ENCODE results near the gene OR11G2. TPM values are rescaled to one million over a fixed set of nuclear protein-coding genes. Genes with fewer than 3 reads are reported as not detected.
"Not testable (repeated sequence)": the region's sequence is repeated elsewhere in the genome, so short reads cannot be mapped to it uniquely, and the experiment has no call there.

OR11G2 gene
- total and polyA plus RNA-seq, 12 donors = not detected

GRCh38 chr14:20167091-20167490 is 23.6 kb upstream of the OR11G2 start:
- TF ChIP-seq, protein P1, sequence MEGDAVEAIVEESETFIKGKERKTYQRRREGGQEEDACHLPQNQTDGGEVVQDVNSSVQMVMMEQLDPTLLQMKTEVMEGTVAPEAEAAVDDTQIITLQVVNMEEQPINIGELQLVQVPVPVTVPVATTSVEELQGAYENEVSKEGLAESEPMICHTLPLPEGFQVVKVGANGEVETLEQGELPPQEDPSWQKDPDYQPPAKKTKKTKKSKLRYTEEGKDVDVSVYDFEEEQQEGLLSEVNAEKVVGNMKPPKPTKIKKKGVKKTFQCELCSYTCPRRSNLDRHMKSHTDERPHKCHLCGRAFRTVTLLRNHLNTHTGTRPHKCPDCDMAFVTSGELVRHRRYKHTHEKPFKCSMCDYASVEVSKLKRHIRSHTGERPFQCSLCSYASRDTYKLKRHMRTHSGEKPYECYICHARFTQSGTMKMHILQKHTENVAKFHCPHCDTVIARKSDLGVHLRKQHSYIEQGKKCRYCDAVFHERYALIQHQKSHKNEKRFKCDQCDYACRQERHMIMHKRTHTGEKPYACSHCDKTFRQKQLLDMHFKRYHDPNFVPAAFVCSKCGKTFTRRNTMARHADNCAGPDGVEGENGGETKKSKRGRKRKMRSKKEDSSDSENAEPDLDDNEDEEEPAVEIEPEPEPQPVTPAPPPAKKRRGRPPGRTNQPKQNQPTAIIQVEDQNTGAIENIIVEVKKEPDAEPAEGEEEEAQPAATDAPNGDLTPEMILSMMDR (IDR thresholded peaks at IDR 0.05) = no peak
- no peak for TF ChIP-seq POLR2A (IDR thresholded peaks at IDR 0.05)
- intact Hi-C loops (cut with DNase I) = no loop called here
- DNase-seq = no peak
- no peaks in the 10 kb centered on the region for H3K4me1 ChIP-seq (replicated peaks in 1 of 2)
- H3K4me3 ChIP-seq = no peak overlapping the region
- peaks cover 0 to 8% (median 0%) of the 10 kb centered on the region in 3 donors for H3K9me3 ChIP-seq (replicated peaks in 1 of 3)
- H3K36me3 ChIP-seq (replicated peaks in 1 of 2) = no peaks in the 10 kb centered on the region
- H3K27ac ChIP-seq = no peak overlapping the region
- H3K27me3 ChIP-seq = no peaks in the 10 kb centered on the region

DNA sequence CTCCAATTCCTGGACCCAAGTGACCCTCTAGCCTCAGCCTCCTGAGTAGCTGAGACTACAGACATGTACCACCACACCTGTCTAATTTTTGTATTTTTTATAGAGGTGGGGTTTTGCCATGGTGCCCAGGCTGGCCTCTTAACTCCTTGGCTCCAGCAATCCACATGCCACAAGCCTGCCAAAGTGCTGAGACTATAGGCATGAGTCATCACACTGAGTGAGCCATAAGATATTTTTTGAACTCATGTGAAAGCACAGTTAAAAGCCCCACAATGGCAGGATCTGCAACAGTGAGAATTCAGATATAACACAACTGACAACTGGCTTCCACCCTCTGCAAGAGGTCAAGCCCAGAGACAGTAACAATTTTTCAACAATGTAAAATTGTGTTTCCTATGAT is 20.8 kb upstream of the OR11G2 start:
- H3K4me1 ChIP-seq (replicated peaks in 1 of 2); H3K27ac ChIP-seq; H3K36me3 ChIP-seq (replicated peaks in 1 of 2); H3K4me3 ChIP-seq; H3K27me3 ChIP-seq; intact Hi-C loops (cut with DNase I); DNase-seq; H3K9me3 ChIP-seq (replicated peaks in 1 of 3): not testable (repeated sequence)

- intact Hi-C loops (cut with DNase I); H3K4me3 ChIP-seq; H3K27ac ChIP-seq; H3K27me3 ChIP-seq; H3K4me1 ChIP-seq (replicated peaks in 1 of 2); H3K36me3 ChIP-seq (replicated peaks in 1 of 2); DNase-seq; H3K9me3 ChIP-seq (replicated peaks in 1 of 3): not testable (repeated sequence)
Measured at GRCh38 chr14:20174205-20174604, 16.5 kb upstream of the OR11G2 start.

DNA sequence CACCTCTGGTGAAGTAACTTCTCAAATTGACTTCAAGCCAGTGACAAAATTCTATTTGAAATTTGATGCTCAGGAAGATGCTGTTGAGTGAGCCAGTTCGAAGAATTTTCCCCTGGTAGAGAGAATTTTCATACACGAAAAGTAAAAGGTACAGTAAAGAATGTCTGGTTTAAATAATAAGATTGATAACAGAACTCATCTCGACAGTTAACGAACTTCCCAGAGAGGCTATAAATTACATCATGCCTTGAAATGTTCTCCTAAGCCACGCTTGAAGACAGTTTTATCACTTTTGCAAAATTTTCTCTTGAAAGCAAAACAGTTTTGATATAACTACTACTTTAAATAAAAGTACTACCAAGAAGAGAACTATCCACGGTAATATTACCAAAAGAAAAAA is 14.4 kb upstream of the OR11G2 start:
- Histone ChIP-seq H3K36me3 (replicated peaks in 1 of 2) (no peaks in the 10 kb centered on the region), H3K27me3 (no peaks in the 10 kb centered on the region), H3K27ac (no peak overlapping the region), H3K9me3 (replicated peaks in 1 of 3) (no peaks in the 10 kb centered on the region), H3K4me1 (replicated peaks in 1 of 2) (no peaks in the 10 kb centered on the region), H3K4me3 (no peak overlapping the region)
- intact Hi-C loops (cut with DNase I) = no loop called here
- DNase-seq = no peak
- WGBS, 4 donors = 40 to 61% (median 52%) methylated on average over 6 of the region's 6 CpGs
- TF ChIP-seq POLR2A (IDR thresholded peaks at IDR 0.05) = no peak
- TF ChIP-seq, protein P1 (IDR thresholded peaks at IDR 0.05) = no peak

GRCh38 chr14:20177433-20177974 is 13.2 kb upstream of the OR11G2 start:
- no peaks in the 10 kb centered on the region for H3K9me3 ChIP-seq (replicated peaks in 1 of 3)
- TF ChIP-seq, protein P1 (IDR thresholded peaks at IDR 0.05) = no peak
- no peaks in the 10 kb centered on the region for H3K36me3 ChIP-seq (replicated peaks in 1 of 2)
- WGBS, 4 donors = 59 to 66% (median 62%) methylated on average over 7 of the region's 7 CpGs
- no peak overlapping the region for H3K4me3 ChIP-seq
- H3K4me1 ChIP-seq (replicated peaks in 1 of 2) = no peaks in the 10 kb centered on the region
- H3K27ac ChIP-seq = no peak overlapping the region
- no peak for DNase-seq
- intact Hi-C loops (cut with DNase I) = no loop called here
- H3K27me3 ChIP-seq = no peaks in the 10 kb centered on the region
